ENCODE results near the gene TBC1D1. TPM values are rescaled to one million over a fixed set of nuclear protein-coding genes. Genes with fewer than 3 reads are reported as not detected.
A peak's percentile ranks its signal among the peaks of the same experiment; 100 is the strongest.

Gene TBC1D1
- total RNA-seq, 4 donors from 2014 or later: 122 to 258 (median 139) TPM

DNA sequence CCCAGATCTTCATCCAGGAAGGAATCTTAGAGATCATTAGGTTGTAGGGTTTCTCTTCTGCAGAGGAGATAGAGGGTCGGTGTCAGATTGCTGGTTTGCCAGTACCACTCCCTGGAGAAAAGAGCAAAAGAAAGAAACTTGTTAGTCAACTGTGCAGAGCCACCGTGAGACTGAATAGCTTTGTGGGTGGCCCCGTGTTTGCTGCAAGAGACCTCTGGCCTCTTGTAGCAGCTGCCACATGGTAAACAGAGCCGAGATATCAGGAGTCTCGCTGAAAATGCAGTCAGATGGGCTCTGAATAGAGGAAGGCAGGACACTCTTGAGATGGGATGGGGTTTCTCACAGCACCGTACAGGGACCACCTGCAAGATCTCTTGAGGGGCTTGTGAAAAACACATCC lies 219.0 kb downstream of the TBC1D1 start:
- Histone ChIP-seq H3K36me3 (no peaks in the 10 kb centered on the region), H3K27me3 (no peaks in the 10 kb centered on the region), H3K27ac (peak overlapping the region in 2 of 4 donors; percentile 14 to 39), H3K4me3 (no peak overlapping the region), H3K9me3 (no peaks in the 10 kb centered on the region), H3K4me1 (peaks cover 5 to 44% (median 28%) of the 10 kb centered on the region in 4 donors)
- in situ Hi-C loops (cut with MboI; ENCODE audit: low pct_ligation_motif_present in 1 of 4, low pct_unique_long_range_greater_than_20kb in 1 of 4, low sequenced_read_pairs in 3 of 4): no loop called here
- intact Hi-C loops (cut with DNase I; ENCODE audit: low total_unique reads): no loop called here
- no peak for DNase-seq
- whole genome bisulfite sequencing, 2 donors (ENCODE audit: low coverage in 1 of 2): 29 to 50% methylated on average over 2 to 6 of the region's 6 CpGs
- TF ChIP-seq, protein P1, sequence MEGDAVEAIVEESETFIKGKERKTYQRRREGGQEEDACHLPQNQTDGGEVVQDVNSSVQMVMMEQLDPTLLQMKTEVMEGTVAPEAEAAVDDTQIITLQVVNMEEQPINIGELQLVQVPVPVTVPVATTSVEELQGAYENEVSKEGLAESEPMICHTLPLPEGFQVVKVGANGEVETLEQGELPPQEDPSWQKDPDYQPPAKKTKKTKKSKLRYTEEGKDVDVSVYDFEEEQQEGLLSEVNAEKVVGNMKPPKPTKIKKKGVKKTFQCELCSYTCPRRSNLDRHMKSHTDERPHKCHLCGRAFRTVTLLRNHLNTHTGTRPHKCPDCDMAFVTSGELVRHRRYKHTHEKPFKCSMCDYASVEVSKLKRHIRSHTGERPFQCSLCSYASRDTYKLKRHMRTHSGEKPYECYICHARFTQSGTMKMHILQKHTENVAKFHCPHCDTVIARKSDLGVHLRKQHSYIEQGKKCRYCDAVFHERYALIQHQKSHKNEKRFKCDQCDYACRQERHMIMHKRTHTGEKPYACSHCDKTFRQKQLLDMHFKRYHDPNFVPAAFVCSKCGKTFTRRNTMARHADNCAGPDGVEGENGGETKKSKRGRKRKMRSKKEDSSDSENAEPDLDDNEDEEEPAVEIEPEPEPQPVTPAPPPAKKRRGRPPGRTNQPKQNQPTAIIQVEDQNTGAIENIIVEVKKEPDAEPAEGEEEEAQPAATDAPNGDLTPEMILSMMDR (IDR thresholded peaks at IDR 0.05): no peak
- TF ChIP-seq POLR2A (IDR thresholded peaks at IDR 0.05) (no peak), POLR2AphosphoS5 (IDR thresholded peaks at IDR 0.05) (no peak), EP300 (IDR thresholded peaks at IDR 0.05; ENCODE audit: low read depth) (no peak)

DNA sequence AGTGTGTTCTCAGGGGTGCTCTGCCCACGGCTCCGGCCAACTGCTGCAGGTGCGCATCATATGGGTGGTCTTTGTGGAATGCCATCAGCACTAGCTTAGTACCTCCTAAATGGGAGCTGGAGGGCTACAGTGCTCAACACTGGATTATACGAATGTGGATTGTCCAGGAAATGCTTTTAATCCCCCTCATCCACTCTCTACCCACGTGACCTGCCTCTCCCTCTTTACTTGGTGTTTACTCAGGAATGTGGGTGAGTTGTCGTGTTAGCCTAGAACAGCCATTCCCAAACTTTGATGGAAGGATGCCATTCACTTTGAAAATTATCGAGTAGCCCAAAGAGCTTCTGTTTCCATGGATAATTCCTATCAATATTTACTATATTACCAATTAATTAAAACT lies 220.1 kb downstream of the TBC1D1 start:
- Histone ChIP-seq H3K4me3 (no peak overlapping the region), H3K4me1 (peaks cover 5 to 34% (median 24%) of the 10 kb centered on the region in 4 donors), H3K9me3 (no peaks in the 10 kb centered on the region), H3K27me3 (no peaks in the 10 kb centered on the region), H3K36me3 (no peaks in the 10 kb centered on the region), H3K27ac (peak overlapping the region in 1 of 4 donors; percentile 39)
- intact Hi-C loops (cut with DNase I; ENCODE audit: low total_unique reads): no loop called here
- TF ChIP-seq EP300 (IDR thresholded peaks at IDR 0.05; ENCODE audit: low read depth) (no peak), POLR2AphosphoS5 (IDR thresholded peaks at IDR 0.05) (no peak), POLR2A (IDR thresholded peaks at IDR 0.05) (no peak)
- TF ChIP-seq, protein P1 (IDR thresholded peaks at IDR 0.05): no peak
- in situ Hi-C loops (cut with MboI; ENCODE audit: low pct_ligation_motif_present in 1 of 4, low pct_unique_long_range_greater_than_20kb in 1 of 4, low sequenced_read_pairs in 3 of 4): no loop called here
- no peak for DNase-seq
- WGBS, 2 donors (ENCODE audit: low coverage in 1 of 2): 67 to 87% methylated on average over 2 to 7 of the region's 7 CpGs

DNA sequence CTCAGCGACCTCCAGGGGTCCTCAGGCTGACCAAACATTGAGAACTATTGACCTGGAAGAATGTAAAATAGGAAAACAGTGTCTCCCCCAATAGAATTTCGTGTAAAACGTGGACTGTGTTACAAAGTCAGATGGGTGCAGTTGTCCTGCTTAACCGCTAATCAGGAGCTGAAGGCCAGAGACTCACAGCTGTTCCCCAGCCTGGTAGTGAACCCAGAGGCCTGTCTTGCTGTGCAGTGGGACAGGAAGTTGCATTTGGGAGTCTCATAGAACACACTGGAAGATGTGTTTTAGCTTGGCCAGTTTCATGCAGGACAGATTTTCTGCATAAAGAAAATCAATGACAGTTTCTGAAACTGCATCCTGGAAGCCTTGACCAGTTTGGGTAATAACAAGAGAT lies 220.8 kb downstream of the TBC1D1 start:
- 69 to 79% methylated on average over 3 to 4 of the region's 4 CpGs for WGBS, 2 donors (ENCODE audit: low coverage in 1 of 2)
- no peak overlapping the region for H3K27ac ChIP-seq
- intact Hi-C loops (cut with DNase I; ENCODE audit: low total_unique reads): no loop called here
- H3K27me3 ChIP-seq: no peaks in the 10 kb centered on the region
- peaks cover 5 to 34% (median 24%) of the 10 kb centered on the region in 4 donors for H3K4me1 ChIP-seq
- H3K9me3 ChIP-seq: no peaks in the 10 kb centered on the region
- no peaks in the 10 kb centered on the region for H3K36me3 ChIP-seq
- in situ Hi-C loops (cut with MboI; ENCODE audit: low pct_ligation_motif_present in 1 of 4, low pct_unique_long_range_greater_than_20kb in 1 of 4, low sequenced_read_pairs in 3 of 4): no loop called here
- H3K4me3 ChIP-seq: no peak overlapping the region
- DNase-seq: no peak
- no peak for TF ChIP-seq EP300 (IDR thresholded peaks at IDR 0.05; ENCODE audit: low read depth)
- no peak for TF ChIP-seq POLR2AphosphoS5 (IDR thresholded peaks at IDR 0.05)
- no peak for TF ChIP-seq POLR2A (IDR thresholded peaks at IDR 0.05)
- TF ChIP-seq, protein P1 (IDR thresholded peaks at IDR 0.05): no peak

DNA sequence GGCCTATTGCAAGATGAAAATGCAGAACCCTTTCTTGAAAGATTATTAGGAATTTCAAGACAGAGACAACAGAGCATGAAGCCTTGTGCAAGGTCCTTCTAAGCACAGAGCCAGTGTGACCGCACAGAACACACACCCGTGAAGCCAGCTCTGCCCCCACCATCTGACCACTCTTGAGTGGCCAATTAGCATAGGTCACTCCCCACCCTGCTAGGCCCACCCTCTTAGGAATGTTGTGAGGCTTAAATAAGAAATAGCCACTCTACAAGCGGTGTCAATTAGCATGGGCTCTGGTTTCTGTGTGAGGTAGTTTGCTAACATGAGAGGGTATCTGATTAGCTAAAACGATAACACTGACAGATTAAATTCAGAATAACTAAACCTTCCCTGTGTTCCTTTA lies 222.2 kb downstream of the TBC1D1 start:
- no peak for DNase-seq
- Histone ChIP-seq H3K4me1 (peaks cover 5 to 31% (median 22%) of the 10 kb centered on the region in 4 donors), H3K27ac (no peak overlapping the region), H3K4me3 (no peak overlapping the region), H3K27me3 (no peaks in the 10 kb centered on the region), H3K36me3 (peaks cover 0 to 8% (median 3%) of the 10 kb centered on the region in 4 donors), H3K9me3 (no peaks in the 10 kb centered on the region)
- intact Hi-C loops (cut with DNase I; ENCODE audit: low total_unique reads) (no loop called here), in situ Hi-C loops (cut with MboI; ENCODE audit: low pct_ligation_motif_present in 1 of 4, low pct_unique_long_range_greater_than_20kb in 1 of 4, low sequenced_read_pairs in 3 of 4) (no loop called here)
- WGBS, 2 donors (ENCODE audit: low coverage in 1 of 2): 91 to 92% methylated on average over 4 of the region's 4 CpGs
- TF ChIP-seq, protein P1 (IDR thresholded peaks at IDR 0.05): no peak
- TF ChIP-seq EP300 (IDR thresholded peaks at IDR 0.05; ENCODE audit: low read depth): no peak
- TF ChIP-seq POLR2AphosphoS5 (IDR thresholded peaks at IDR 0.05): no peak
- TF ChIP-seq POLR2A (IDR thresholded peaks at IDR 0.05): no peak

Data from transverse colon (tissue), 4 donors.